ENCODE data around the gene RAP1B. TPM values are rescaled to one million over a fixed set of nuclear protein-coding genes. Genes with fewer than 3 reads are reported as not detected.

The RAP1B gene
- total and polyA plus RNA-seq, 9 of the 15 experiments (the other 6 are each of a cell fraction or from before 2014, with no cell fraction given): 107 to 309 (median 170) TPM

DNA sequence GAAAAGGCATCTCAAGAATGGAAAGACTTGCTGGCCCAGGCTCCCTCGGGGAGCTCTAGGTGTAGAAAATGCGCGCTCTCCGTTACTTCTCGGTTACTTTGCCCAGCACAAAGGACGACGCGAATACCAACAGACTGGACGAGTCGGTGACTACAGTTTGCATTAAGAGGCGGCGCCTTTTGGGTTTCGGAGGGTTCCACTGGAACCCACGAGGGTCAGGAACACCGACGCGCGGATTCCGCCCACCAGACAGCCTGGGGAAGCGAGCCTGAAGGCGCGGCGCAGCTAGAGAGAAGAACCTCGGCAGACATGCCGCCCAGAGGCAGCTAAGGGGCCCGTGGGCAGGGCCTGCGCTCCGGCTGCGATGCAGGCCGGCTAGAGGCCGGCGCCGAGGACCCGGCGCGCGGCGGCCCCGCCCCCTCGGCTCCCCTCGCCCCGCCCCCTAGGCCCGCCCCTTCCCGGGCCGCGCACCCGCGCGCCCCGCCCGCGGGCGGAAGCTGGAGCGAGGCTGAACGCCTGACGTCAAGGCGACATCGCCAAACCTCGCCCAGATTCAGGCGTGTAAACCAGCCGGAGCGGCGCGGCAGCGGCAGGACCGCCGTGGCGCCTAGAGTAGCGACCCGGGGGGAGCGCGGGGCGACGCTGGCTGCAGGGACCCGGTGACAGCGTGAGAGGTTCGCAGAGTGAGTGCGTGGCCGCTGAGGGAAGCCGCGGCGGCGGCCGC is at the start of gene RAP1B (continued):
- TF ChIP-seq, protein P1, sequence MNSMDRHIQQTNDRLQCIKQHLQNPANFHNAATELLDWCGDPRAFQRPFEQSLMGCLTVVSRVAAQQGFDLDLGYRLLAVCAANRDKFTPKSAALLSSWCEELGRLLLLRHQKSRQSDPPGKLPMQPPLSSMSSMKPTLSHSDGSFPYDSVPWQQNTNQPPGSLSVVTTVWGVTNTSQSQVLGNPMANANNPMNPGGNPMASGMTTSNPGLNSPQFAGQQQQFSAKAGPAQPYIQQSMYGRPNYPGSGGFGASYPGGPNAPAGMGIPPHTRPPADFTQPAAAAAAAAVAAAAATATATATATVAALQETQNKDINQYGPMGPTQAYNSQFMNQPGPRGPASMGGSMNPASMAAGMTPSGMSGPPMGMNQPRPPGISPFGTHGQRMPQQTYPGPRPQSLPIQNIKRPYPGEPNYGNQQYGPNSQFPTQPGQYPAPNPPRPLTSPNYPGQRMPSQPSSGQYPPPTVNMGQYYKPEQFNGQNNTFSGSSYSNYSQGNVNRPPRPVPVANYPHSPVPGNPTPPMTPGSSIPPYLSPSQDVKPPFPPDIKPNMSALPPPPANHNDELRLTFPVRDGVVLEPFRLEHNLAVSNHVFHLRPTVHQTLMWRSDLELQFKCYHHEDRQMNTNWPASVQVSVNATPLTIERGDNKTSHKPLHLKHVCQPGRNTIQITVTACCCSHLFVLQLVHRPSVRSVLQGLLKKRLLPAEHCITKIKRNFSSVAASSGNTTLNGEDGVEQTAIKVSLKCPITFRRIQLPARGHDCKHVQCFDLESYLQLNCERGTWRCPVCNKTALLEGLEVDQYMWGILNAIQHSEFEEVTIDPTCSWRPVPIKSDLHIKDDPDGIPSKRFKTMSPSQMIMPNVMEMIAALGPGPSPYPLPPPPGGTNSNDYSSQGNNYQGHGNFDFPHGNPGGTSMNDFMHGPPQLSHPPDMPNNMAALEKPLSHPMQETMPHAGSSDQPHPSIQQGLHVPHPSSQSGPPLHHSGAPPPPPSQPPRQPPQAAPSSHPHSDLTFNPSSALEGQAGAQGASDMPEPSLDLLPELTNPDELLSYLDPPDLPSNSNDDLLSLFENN (IDR thresholded peaks at IDR 0.05; ENCODE audit: low read depth in 2 of 2, low read length in 2 of 2): no peak
- TF ChIP-seq ZNF175 (CRISPR knock-in tag; IDR thresholded peaks at IDR 0.05; ENCODE audit: low read depth) (0 out of 2 replicates have a peak, but pooled peaks have one; percentile 57), TOE1 (IDR thresholded peaks at IDR 0.05; ENCODE audit: borderline replicate concordance) (0 out of 2 replicates have a peak, but pooled peaks have one; percentile 31), TOE1 (CRISPR knock-in tag; IDR thresholded peaks at IDR 0.05; ENCODE audit: borderline replicate concordance, low read depth) (0 out of 2 replicates have a peak, but pooled peaks have one; percentile 50), ZFP30 (CRISPR knock-in tag; IDR thresholded peaks at IDR 0.05; ENCODE audit: borderline replicate concordance) (no peak), POLR3A (IDR thresholded peaks at IDR 0.05; ENCODE audit: borderline replicate concordance, extremely low read depth, insufficient read depth, insufficient read length) (no peak), HNRNPK (IDR thresholded peaks at IDR 0.05; ENCODE audit: low read depth, low read length, poor library complexity, severe bottlenecking) (no peak), KDM2B (CRISPR knock-in tag; IDR thresholded peaks at IDR 0.05) (no peak), SUPT5H (IDR thresholded peaks at IDR 0.05) (peak; percentile 87), ZSCAN29 (IDR thresholded peaks at IDR 0.05) (no peak), HDAC3 (IDR thresholded peaks at IDR 0.05; ENCODE audit: borderline replicate concordance, partially characterized antibody) (no peak), SAP30 (IDR thresholded peaks at IDR 0.05; ENCODE audit: borderline replicate concordance, insufficient read depth, low read depth, low read length, poor library complexity, severe bottlenecking) (peak; percentile 68), ZNF124 (CRISPR knock-in tag; IDR thresholded peaks at IDR 0.05) (no peak)
- TF ChIP-seq, protein P2, sequence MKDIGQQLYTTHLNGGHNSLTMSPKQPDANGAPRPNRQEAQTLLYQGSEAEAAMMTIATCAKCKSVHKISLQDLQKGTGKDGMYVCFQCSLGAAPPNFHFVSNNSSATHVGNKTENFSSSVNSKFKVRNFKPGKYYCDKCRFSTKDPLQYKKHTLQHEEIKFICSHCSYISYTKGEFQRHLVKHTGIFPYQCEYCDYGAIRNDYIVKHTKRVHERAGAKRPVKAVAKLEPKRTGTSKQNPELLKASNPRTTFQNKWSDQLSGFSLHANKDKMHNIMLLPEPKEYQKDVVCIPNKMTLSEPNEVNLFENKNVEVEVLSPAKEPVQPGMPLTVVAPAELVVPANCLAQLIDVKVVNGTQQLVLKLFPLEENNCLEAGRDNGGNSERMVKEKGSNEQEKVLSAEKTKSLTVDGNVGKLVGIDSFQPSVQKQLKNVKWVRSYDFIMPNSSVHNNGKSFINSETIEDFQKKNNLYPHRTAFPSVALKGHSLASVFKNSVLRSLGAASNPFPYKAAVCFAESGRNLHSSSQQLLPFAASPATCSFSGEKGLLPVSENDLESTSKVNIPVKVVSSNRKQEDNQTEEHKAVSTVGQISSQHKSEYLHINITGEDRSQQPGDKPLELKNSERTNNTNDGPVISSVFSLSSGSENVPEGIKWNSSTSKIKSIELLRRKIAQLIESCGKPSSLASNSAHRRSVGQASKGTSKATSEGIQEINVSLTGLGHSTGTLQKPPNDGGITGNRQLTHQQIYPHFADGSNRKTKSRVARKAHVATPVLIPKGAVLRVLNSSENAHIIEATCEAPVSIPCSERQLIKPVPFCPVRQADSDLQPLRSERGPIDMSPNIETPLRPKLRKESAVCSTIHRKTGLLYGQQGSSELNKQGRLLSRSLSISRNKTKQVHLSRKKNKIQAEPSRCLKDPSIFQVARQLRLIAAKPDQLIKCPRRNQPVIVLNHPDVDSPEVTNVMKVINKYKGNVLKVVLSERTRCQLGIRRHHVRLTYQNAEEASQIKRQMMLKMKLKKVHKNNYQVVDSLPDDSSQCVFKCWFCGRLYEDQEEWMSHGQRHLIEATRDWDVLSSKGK (CRISPR knock-in tag; IDR thresholded peaks at IDR 0.05): no peak

Data from K562 (cell line).